DOHH2 (cell line): Measurements from ENCODE around the gene C1GALT1.

Source experiments
- H3F3A ChIP-seq: fragments of 200-600 bp; sonication (generic), shearing (Covaris generic); 2 replicates; pipeline ENCODE4 v1.6.0; 2016; ENCODE audit warnings: antibody characterized with exemption, mild to moderate bottlenecking; ENCODE audit not compliant: control insufficient read depth, insufficient read depth
- H3K27ac ChIP-seq: fragments of 200-600 bp; sonication (generic); 2 replicates; pipeline ENCODE4 v1.5.1; 2014; ENCODE audit warnings: low read depth, mild to moderate bottlenecking, low read length, moderate library complexity
- H3K27me3 ChIP-seq: fragments of 200-600 bp; sonication (generic); 2 replicates; pipeline ENCODE4 v1.6.1; 2014; ENCODE audit warnings: mild to moderate bottlenecking, low read length, mixed read lengths; ENCODE audit not compliant: control insufficient read depth
- H3K36me3 ChIP-seq: fragments of 200-600 bp; sonication (generic); 2 replicates; pipeline ENCODE4 v1.6.1; 2014; ENCODE audit warnings: mild to moderate bottlenecking, low read length, moderate library complexity, mixed read lengths; ENCODE audit not compliant: control insufficient read depth
- H3K4me1 ChIP-seq: fragments of 200-600 bp; sonication (generic); 2 replicates; pipeline ENCODE4 v1.6.1; 2014; ENCODE audit warnings: mild to moderate bottlenecking, low read length, mixed read lengths; ENCODE audit not compliant: control insufficient read depth
- H3K4me2 ChIP-seq: fragments of 200-600 bp; sonication (generic); 2 replicates; pipeline ENCODE4 v1.6.0; 2014; ENCODE audit warnings: mild to moderate bottlenecking, low read length, moderate library complexity
- H3K4me3 ChIP-seq: fragments of 200-600 bp; sonication (generic); 2 replicates; pipeline ENCODE4 v1.5.1; 2014; ENCODE audit warnings: mild to moderate bottlenecking, low read length, mixed read lengths
- H3K79me2 ChIP-seq: fragments of 200-600 bp; sonication (generic); 2 replicates; pipeline ENCODE4 v1.6.1; 2014; ENCODE audit warnings: mild to moderate bottlenecking, low read length, mixed read lengths; ENCODE audit not compliant: control insufficient read depth
- H3K9me2 ChIP-seq: fragments of 200-600 bp; sonication (generic); replicated peaks from 2 replicates; pipeline ENCODE4 v1.6.1; 2014; ENCODE audit warnings: mild to moderate bottlenecking, low read length, mixed read lengths; ENCODE audit not compliant: control insufficient read depth
- H3K9me3 ChIP-seq: fragments of 200-600 bp; sonication (generic); 2 replicates; pipeline ENCODE4 v1.6.1; 2014; ENCODE audit warnings: antibody characterized with exemption, low read length, mixed read lengths; ENCODE audit not compliant: control insufficient read depth, insufficient read depth
- H4K20me1 ChIP-seq: fragments of 200-600 bp; sonication (generic); 2 replicates; pipeline ENCODE4 v1.6.0; 2014; ENCODE audit warnings: low read depth, mild to moderate bottlenecking, antibody characterized with exemption, low read length, moderate library complexity; ENCODE audit not compliant: control insufficient read depth, insufficient read depth
- EZH2phosphoT487 ChIP-seq: fragments of 200-600 bp; sonication (generic); IDR thresholded peaks from 2 replicates; pipeline ENCODE4 v1.6.1; 2017; ENCODE audit warnings: borderline replicate concordance, mild to moderate bottlenecking, antibody characterized with exemption, low read length, moderate library complexity, mixed read lengths
- TF ChIP-seq, protein P1 (sequence below): fragments of 200-600 bp; sonication (generic); IDR thresholded peaks from one replicate; pipeline ENCODE4 v1.5.1; 2014; ENCODE audit warnings: antibody characterized with exemption, mild to moderate bottlenecking, low read depth, low read length; ENCODE audit not compliant: poor library complexity, severe bottlenecking

Gene C1GALT1

DNA sequence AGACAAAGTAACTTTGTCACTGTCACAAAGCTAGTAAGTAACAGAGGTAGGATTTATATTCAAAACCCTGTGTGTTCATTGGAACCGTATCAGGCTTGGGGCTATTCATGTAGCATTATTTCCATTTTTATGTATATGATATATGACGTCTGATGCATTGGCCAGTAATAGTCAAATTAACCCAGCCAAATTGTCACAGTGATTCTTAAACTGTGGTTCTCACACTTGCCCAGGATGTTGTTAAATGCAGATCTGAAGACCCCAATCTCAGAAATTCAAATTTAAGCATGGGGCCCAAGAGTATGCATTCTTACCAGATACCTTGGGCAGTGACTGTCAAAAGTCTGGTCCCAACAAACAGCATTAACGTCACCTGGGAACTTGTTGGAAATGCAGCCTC lies 63.9 kb downstream of the C1GALT1 start:
- H3K9me2 ChIP-seq = no peaks in the 10 kb centered on the region
- H3K27me3 ChIP-seq = no peaks in the 10 kb centered on the region
- peaks cover 5% of the 10 kb centered on the region; the same call in 1 of the 2 replicates for H3F3A ChIP-seq
- H3K4me3 ChIP-seq = no peak overlapping the region
- no peak for TF ChIP-seq EZH2phosphoT487
- TF ChIP-seq, protein P1, sequence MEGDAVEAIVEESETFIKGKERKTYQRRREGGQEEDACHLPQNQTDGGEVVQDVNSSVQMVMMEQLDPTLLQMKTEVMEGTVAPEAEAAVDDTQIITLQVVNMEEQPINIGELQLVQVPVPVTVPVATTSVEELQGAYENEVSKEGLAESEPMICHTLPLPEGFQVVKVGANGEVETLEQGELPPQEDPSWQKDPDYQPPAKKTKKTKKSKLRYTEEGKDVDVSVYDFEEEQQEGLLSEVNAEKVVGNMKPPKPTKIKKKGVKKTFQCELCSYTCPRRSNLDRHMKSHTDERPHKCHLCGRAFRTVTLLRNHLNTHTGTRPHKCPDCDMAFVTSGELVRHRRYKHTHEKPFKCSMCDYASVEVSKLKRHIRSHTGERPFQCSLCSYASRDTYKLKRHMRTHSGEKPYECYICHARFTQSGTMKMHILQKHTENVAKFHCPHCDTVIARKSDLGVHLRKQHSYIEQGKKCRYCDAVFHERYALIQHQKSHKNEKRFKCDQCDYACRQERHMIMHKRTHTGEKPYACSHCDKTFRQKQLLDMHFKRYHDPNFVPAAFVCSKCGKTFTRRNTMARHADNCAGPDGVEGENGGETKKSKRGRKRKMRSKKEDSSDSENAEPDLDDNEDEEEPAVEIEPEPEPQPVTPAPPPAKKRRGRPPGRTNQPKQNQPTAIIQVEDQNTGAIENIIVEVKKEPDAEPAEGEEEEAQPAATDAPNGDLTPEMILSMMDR = no peak
- H3K79me2 ChIP-seq = no peaks in the 10 kb centered on the region
- no peaks in the 10 kb centered on the region for H3K9me3 ChIP-seq
- peaks cover 27% of the 10 kb centered on the region for H3K4me1 ChIP-seq
- H3K4me2 ChIP-seq = no peak overlapping the region
- peaks cover 23% of the 10 kb centered on the region for H3K36me3 ChIP-seq
- H4K20me1 ChIP-seq = no peaks in the 10 kb centered on the region
- no peak overlapping the region for H3K27ac ChIP-seq

DNA sequence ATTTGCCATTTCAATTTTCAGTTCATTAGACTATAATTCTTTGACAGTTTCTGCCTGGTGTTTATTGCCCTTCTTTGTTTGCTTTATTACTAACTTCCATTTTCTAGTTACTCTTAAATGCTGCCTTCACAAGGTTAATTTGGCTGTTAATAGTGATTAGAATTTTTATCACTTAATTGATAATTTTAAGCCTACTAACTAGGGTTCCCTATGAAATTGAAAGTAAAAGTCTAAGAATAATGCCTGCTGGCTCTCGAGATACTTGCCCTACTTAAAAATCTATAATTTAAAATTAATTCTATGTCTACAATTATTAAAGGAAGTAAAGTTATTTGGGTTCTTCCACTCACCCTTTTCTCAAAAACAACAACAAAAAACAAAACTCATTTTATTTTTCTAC lies 65.3 kb downstream of the C1GALT1 start:
- Histone ChIP-seq H3K27me3 (no peaks in the 10 kb centered on the region), H3K27ac (no peak overlapping the region)

DNA sequence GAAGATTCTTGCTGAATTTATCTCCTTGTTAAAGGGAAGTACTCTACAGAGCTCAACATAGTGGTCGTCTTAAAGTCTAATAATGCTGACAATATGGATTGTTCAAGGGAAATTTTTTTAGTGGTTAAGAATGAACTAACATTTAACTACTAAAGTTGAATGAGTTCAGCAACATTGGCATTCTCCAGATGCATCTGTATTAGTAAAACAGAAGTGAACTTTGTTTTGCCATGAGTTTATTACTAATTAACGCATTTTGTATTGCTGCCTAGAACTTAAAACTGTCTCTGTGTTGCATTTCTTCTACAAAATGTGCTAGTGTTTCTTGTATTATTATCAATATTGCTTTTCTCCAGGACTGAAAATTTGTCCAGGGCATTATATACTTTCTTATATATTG lies 67.5 kb downstream of the C1GALT1 start:
- H3K4me1 ChIP-seq = peaks cover 21% of the 10 kb centered on the region
- no peaks in the 10 kb centered on the region for H3K9me2 ChIP-seq
- H3K27ac ChIP-seq = no peak overlapping the region
- H3F3A ChIP-seq = peaks cover 7% of the 10 kb centered on the region; the same call in 1 of the 2 replicates
- TF ChIP-seq, protein P1 = no peak
- no peak for TF ChIP-seq EZH2phosphoT487
- no peak overlapping the region for H3K4me2 ChIP-seq
- H3K4me3 ChIP-seq = no peak overlapping the region
- peaks cover 9% of the 10 kb centered on the region for H3K36me3 ChIP-seq
- no peaks in the 10 kb centered on the region for H3K27me3 ChIP-seq
- H3K79me2 ChIP-seq = 0 out of 2 replicates have a peak, but pooled peaks cover 2% of the 10 kb centered on the region
- no peaks in the 10 kb centered on the region for H4K20me1 ChIP-seq
- no peaks in the 10 kb centered on the region for H3K9me3 ChIP-seq

More for the DNA sequence above, 65.3 kb downstream of the C1GALT1 start:
- Histone ChIP-seq H3K9me2 (no peaks in the 10 kb centered on the region), H3K79me2 (0 out of 2 replicates have a peak, but pooled peaks cover 1% of the 10 kb centered on the region), H3K4me3 (no peak overlapping the region), H3F3A (peaks cover 12% of the 10 kb centered on the region; the same call in 1 of the 2 replicates), H3K9me3 (no peaks in the 10 kb centered on the region), H3K4me2 (no peak overlapping the region), H4K20me1 (no peaks in the 10 kb centered on the region), H3K4me1 (peaks cover 36% of the 10 kb centered on the region), H3K36me3 (peaks cover 24% of the 10 kb centered on the region)
- no peak for TF ChIP-seq EZH2phosphoT487

DNA sequence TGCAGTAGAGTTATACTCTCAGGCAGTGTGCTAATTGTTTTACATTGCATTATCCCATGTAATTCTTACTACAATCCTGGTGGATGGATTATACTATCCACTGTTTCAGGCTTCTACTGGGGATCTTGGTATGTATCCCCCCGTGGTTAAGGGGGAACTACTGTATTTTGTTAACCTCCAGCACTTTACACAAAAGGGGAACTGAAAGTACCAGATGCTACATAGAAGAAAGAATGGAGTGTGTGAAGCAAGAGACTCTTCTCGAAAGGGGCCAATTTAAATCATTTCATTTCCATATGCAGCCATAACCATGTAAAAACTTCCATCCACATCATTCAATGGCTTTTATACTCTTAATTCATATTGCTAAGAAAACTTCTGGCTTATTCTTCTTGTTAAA lies 69.4 kb downstream of the C1GALT1 start:
- H4K20me1 ChIP-seq = no peaks in the 10 kb centered on the region
- 0 out of 2 replicates have a peak, but pooled peaks cover 2% of the 10 kb centered on the region for H3K79me2 ChIP-seq
- TF ChIP-seq, protein P1 = no peak
- TF ChIP-seq EZH2phosphoT487 = no peak
- H3K36me3 ChIP-seq = peaks cover 6% of the 10 kb centered on the region; the same call in 1 of the 2 replicates
- peaks cover 22% of the 10 kb centered on the region for H3K4me1 ChIP-seq
- H3K9me2 ChIP-seq = no peaks in the 10 kb centered on the region
- H3K4me2 ChIP-seq = peak overlapping the region; percentile 44
- H3K9me3 ChIP-seq = no peaks in the 10 kb centered on the region
- peak overlapping the region; percentile 24 for H3K4me3 ChIP-seq
- no peaks in the 10 kb centered on the region for H3K27me3 ChIP-seq
- H3F3A ChIP-seq = peaks cover 7% of the 10 kb centered on the region; the same call in 1 of the 2 replicates
- peak overlapping the region; percentile 61 for H3K27ac ChIP-seq
